ENCODE data around the gene SPTA1. TPM values are rescaled to one million over a fixed set of nuclear protein-coding genes. Genes with fewer than 3 reads are reported as not detected.

Gene SPTA1
- total and polyA plus RNA-seq, 4 donors = 0.08 to 542 (median 0.08) TPM; not detected in 1

- 78% methylated on average over 3 of the region's 3 CpGs for WGBS
- Histone ChIP-seq H3K9ac (ENCODE audit: low read depth in 1 of 2, low read length in 2 of 2) (no peak overlapping the region), H3K27me3 (ENCODE audit: control insufficient read depth in 4 of 4, insufficient read depth in 4 of 4, low read length in 3 of 4) (peaks cover 0 to 7% (median 0%) of the 10 kb centered on the region in 4 donors), H3K4me1 (ENCODE audit: control insufficient read depth in 4 of 4, insufficient read depth in 4 of 4, low read length in 3 of 4) (no peaks in the 10 kb centered on the region), H3K4me3 (ENCODE audit: low read depth in 1 of 3, low read length in 3 of 3) (no peak overlapping the region), H3K9me3 (ENCODE audit: control insufficient read depth in 4 of 4, low read length in 3 of 4) (no peaks in the 10 kb centered on the region), H3K36me3 (ENCODE audit: control insufficient read depth in 4 of 4, insufficient read depth in 3 of 4, low read depth in 1 of 4, low read length in 3 of 4) (no peaks in the 10 kb centered on the region), H3K27ac (ENCODE audit: low read depth in 1 of 2, low read length in 2 of 2) (no peak overlapping the region)
- no peak for DNase-seq (ENCODE audit: low spot score)
- TF ChIP-seq HNF4A (conservative IDR thresholded peaks at IDR 0.05) = no peak
- no peak for TF ChIP-seq HNF4G (IDR thresholded peaks at IDR 0.05)
- no peak for TF ChIP-seq ZBTB33 (IDR thresholded peaks at IDR 0.05)
- no peak for TF ChIP-seq TAF1 (conservative IDR thresholded peaks at IDR 0.05)
- TF ChIP-seq JUND (IDR thresholded peaks at IDR 0.05) = no peak
- TF ChIP-seq RAD21 (IDR thresholded peaks at IDR 0.05) = no peak
- TF ChIP-seq FOXA1 (IDR thresholded peaks at IDR 0.05) = no peak
- TF ChIP-seq YY1 (IDR thresholded peaks at IDR 0.05) = no peak
- no peak for TF ChIP-seq SP1 (IDR thresholded peaks at IDR 0.05)
- no peak for TF ChIP-seq FOXA2 (IDR thresholded peaks at IDR 0.05)
- no peak for TF ChIP-seq GABPA (IDR thresholded peaks at IDR 0.05 in 1 of 2, conservative IDR thresholded peaks at IDR 0.05 in 1 of 2)
- no peak for TF ChIP-seq NR2F2 (IDR thresholded peaks at IDR 0.05)
- no peak for TF ChIP-seq RXRA (IDR thresholded peaks at IDR 0.05)
- TF ChIP-seq ATF3 (IDR thresholded peaks at IDR 0.05) = no peak
Measured at GRCh38 chr1:158577561-158577960, 109.0 kb downstream of the SPTA1 start.

- no peak overlapping the region for H3K9ac ChIP-seq (ENCODE audit: low read depth in 1 of 2, low read length in 2 of 2)
- H3K4me3 ChIP-seq (ENCODE audit: low read depth in 1 of 3, low read length in 3 of 3) = no peak overlapping the region
- no peaks in the 10 kb centered on the region for H3K4me1 ChIP-seq (ENCODE audit: control insufficient read depth in 4 of 4, insufficient read depth in 4 of 4, low read length in 3 of 4)
- peaks cover 0 to 5% (median 0%) of the 10 kb centered on the region in 4 donors for H3K27me3 ChIP-seq (ENCODE audit: control insufficient read depth in 4 of 4, insufficient read depth in 4 of 4, low read length in 3 of 4)
- WGBS = 76% methylated on average over 1 of the region's 1 CpG
- H3K36me3 ChIP-seq (ENCODE audit: control insufficient read depth in 4 of 4, insufficient read depth in 3 of 4, low read depth in 1 of 4, low read length in 3 of 4) = no peaks in the 10 kb centered on the region
- DNase-seq (ENCODE audit: low spot score) = no peak
- H3K9me3 ChIP-seq (ENCODE audit: control insufficient read depth in 4 of 4, low read length in 3 of 4) = no peaks in the 10 kb centered on the region
- no peak overlapping the region for H3K27ac ChIP-seq (ENCODE audit: low read depth in 1 of 2, low read length in 2 of 2)
- TF ChIP-seq CTCF (IDR thresholded peaks at IDR 0.05; ENCODE audit: low read depth, low read length, missing input control) (no peak), HNF4A (conservative IDR thresholded peaks at IDR 0.05) (no peak)
Measured at GRCh38 chr1:158572226-158572625, 114.3 kb downstream of the SPTA1 start.

GRCh38 chr1:158570480-158570879, 116.0 kb downstream of the SPTA1 start, which contains the start of gene OR6P1:
OR6P1 (minus strand) TSS chr1:158570580; CDS start chr1:158563604, 6,976 bp downstream.
- DNase-seq (ENCODE audit: low spot score) = no peak
- H3K27me3 ChIP-seq (ENCODE audit: control insufficient read depth in 4 of 4, insufficient read depth in 4 of 4, low read length in 3 of 4) = peaks cover 0 to 3% (median 0%) of the 10 kb centered on the region in 4 donors
- WGBS = 52% methylated on average over 3 of the region's 3 CpGs
- no peak within 1 kb of the TSS for H3K4me3 ChIP-seq (ENCODE audit: low read depth in 1 of 3, low read length in 3 of 3)
- H3K27ac ChIP-seq (ENCODE audit: low read depth in 1 of 2, low read length in 2 of 2) = no peak within 1 kb of the TSS
- no peaks in the 10 kb centered on the region for H3K9me3 ChIP-seq (ENCODE audit: control insufficient read depth in 4 of 4, low read length in 3 of 4)
- no peaks in the 10 kb centered on the region for H3K4me1 ChIP-seq (ENCODE audit: control insufficient read depth in 4 of 4, insufficient read depth in 4 of 4, low read length in 3 of 4)
- H3K9ac ChIP-seq (ENCODE audit: low read depth in 1 of 2, low read length in 2 of 2) = no peak within 1 kb of the TSS
- no peaks in the 10 kb centered on the region for H3K36me3 ChIP-seq (ENCODE audit: control insufficient read depth in 4 of 4, insufficient read depth in 3 of 4, low read depth in 1 of 4, low read length in 3 of 4)
- no peak for TF ChIP-seq RAD21 (IDR thresholded peaks at IDR 0.05)
- TF ChIP-seq HNF4A (conservative IDR thresholded peaks at IDR 0.05) = no peak
- TF ChIP-seq MAX (IDR thresholded peaks at IDR 0.05) = no peak
- no peak for TF ChIP-seq GABPA (IDR thresholded peaks at IDR 0.05 in 1 of 2, conservative IDR thresholded peaks at IDR 0.05 in 1 of 2)
- no peak for TF ChIP-seq CTCF (IDR thresholded peaks at IDR 0.05; ENCODE audit: low read depth, low read length, missing input control)
- TF ChIP-seq SP1 (IDR thresholded peaks at IDR 0.05) = no peak
- no peak for TF ChIP-seq REST (IDR thresholded peaks at IDR 0.05)
- no peak for TF ChIP-seq RXRA (IDR thresholded peaks at IDR 0.05)
- TF ChIP-seq ATF3 (IDR thresholded peaks at IDR 0.05) = no peak
- TF ChIP-seq FOXA1 (IDR thresholded peaks at IDR 0.05) = no peak
- no peak for TF ChIP-seq FOXA2 (IDR thresholded peaks at IDR 0.05)

Measured in liver (tissue), 9 donors.